ENCODE results near the gene FHL1.
A peak's percentile ranks its signal among the peaks of the same experiment; 100 is the strongest.
"Not testable (repeated sequence)": the region's sequence is repeated elsewhere in the genome, so short reads cannot be mapped to it uniquely, and the experiment has no call there.

The FHL1 gene

GRCh38 chrX:136147976-136148375, 643 bp downstream of the FHL1 start:
- DNase-seq, result no peak

GRCh38 chrX:136148391-136148790, 1.1 kb downstream of the FHL1 start:
- DNase-seq, result no peak

GRCh38 chrX:136154998-136155397, 7.7 kb downstream of the FHL1 start:
- DNase-seq, result no peak

- no peak for DNase-seq
Observed at GRCh38 chrX:136156560-136157117, 9.3 kb downstream of the FHL1 start.

GRCh38 chrX:136157187-136157586, 9.9 kb downstream of the FHL1 start:
- DNase-seq, result no peak

- no peak for DNase-seq
Observed at GRCh38 chrX:136158685-136159084, 11.4 kb downstream of the FHL1 start.

- no peak for DNase-seq
Observed at GRCh38 chrX:136159611-136160025, 12.3 kb downstream of the FHL1 start.

GRCh38 chrX:136162827-136163570, 15.7 kb downstream of the FHL1 start:
- DNase-seq, result peak; percentile 49

GRCh38 chrX:136163689-136164088, 16.4 kb downstream of the FHL1 start:
- no peak for DNase-seq

- no peak for DNase-seq
Observed at GRCh38 chrX:136165406-136165805, 18.1 kb downstream of the FHL1 start.

GRCh38 chrX:136166221-136166855, 19.0 kb downstream of the FHL1 start:
- no peak for DNase-seq

- DNase-seq, result not testable (repeated sequence)
Observed at GRCh38 chrX:136167989-136168388, 20.7 kb downstream of the FHL1 start.

GRCh38 chrX:136168929-136169735, 21.8 kb downstream of the FHL1 start:
- DNase-seq, result no peak

GRCh38 chrX:136170139-136170800, 22.9 kb downstream of the FHL1 start:
- DNase-seq, result no peak

GRCh38 chrX:136171420-136171819, 24.1 kb downstream of the FHL1 start:
- DNase-seq, result no peak

GRCh38 chrX:136176399-136176825, 29.1 kb downstream of the FHL1 start:
- DNase-seq, result no peak

GRCh38 chrX:136179133-136179532, 31.8 kb downstream of the FHL1 start:
- no peak for DNase-seq

GRCh38 chrX:136182414-136182813, 35.1 kb downstream of the FHL1 start:
- no peak for DNase-seq

GRCh38 chrX:136183172-136183571, 35.8 kb downstream of the FHL1 start:
- DNase-seq, result no peak

GRCh38 chrX:136183917-136184316, 36.6 kb downstream of the FHL1 start:
- no peak for DNase-seq

GRCh38 chrX:136185401-136186022, 38.2 kb downstream of the FHL1 start:
- DNase-seq, result no peak

GRCh38 chrX:136186023-136186413, 38.7 kb downstream of the FHL1 start:
- no peak for DNase-seq

Data from CD4-positive, alpha-beta T cell treated with Interleukin-10 for 1 hour (primary cell).